Measurements from ENCODE around the gene MAP4K5.

DNA sequence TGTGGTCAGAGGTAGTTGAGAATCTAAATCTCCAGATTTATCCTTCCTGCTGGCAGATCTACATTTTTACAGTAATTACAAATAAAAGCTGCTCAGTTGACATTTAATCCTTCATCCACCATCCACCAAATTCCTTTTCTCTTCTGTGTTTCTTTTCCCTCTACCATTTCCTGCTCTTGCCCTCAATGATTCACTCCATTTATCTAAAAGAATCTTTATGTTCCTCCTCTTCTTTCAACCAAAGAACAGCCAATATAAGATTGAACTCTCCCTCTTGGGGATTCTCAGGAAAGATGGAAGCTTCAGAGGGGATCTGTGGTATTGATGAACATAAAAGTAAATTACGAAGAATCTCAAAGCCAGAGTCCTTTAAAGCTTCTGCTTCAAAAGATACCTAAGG is 4.4 kb downstream of the MAP4K5 start:
- no peak for TF ChIP-seq USF2 (CRISPR knock-in tag; IDR thresholded peaks at IDR 0.05)
- TF ChIP-seq, protein P1, sequence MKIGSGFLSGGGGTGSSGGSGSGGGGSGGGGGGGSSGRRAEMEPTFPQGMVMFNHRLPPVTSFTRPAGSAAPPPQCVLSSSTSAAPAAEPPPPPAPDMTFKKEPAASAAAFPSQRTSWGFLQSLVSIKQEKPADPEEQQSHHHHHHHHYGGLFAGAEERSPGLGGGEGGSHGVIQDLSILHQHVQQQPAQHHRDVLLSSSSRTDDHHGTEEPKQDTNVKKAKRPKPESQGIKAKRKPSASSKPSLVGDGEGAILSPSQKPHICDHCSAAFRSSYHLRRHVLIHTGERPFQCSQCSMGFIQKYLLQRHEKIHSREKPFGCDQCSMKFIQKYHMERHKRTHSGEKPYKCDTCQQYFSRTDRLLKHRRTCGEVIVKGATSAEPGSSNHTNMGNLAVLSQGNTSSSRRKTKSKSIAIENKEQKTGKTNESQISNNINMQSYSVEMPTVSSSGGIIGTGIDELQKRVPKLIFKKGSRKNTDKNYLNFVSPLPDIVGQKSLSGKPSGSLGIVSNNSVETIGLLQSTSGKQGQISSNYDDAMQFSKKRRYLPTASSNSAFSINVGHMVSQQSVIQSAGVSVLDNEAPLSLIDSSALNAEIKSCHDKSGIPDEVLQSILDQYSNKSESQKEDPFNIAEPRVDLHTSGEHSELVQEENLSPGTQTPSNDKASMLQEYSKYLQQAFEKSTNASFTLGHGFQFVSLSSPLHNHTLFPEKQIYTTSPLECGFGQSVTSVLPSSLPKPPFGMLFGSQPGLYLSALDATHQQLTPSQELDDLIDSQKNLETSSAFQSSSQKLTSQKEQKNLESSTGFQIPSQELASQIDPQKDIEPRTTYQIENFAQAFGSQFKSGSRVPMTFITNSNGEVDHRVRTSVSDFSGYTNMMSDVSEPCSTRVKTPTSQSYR (CRISPR knock-in tag; IDR thresholded peaks at IDR 0.05): no peak
- TF ChIP-seq, protein P2, sequence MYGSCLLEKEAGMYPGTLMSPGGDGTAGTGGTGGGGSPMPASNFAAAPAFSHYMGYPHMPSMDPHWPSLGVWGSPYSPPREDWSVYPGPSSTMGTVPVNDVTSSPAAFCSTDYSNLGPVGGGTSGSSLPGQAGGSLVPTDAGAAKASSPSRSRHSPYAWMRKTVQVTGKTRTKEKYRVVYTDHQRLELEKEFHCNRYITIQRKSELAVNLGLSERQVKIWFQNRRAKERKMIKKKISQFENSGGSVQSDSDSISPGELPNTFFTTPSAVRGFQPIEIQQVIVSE (CRISPR knock-in tag; IDR thresholded peaks at IDR 0.05; ENCODE audit: borderline replicate concordance): no peak
- TF ChIP-seq CTCF (IDR thresholded peaks at IDR 0.05): no peak
- TF ChIP-seq TCF7 (CRISPR knock-in tag; IDR thresholded peaks at IDR 0.05; ENCODE audit: low read depth): no peak
- TF ChIP-seq, protein P3, sequence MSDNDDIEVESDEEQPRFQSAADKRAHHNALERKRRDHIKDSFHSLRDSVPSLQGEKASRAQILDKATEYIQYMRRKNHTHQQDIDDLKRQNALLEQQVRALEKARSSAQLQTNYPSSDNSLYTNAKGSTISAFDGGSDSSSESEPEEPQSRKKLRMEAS (CRISPR knock-in tag; IDR thresholded peaks at IDR 0.05): no peak
- TF ChIP-seq TP53 (CRISPR knock-in tag; IDR thresholded peaks at IDR 0.05): no peak
- TF ChIP-seq SMAD3 (CRISPR knock-in tag; IDR thresholded peaks at IDR 0.05; ENCODE audit: borderline replicate concordance): no peak
- TF ChIP-seq NR1H2 (CRISPR knock-in tag; IDR thresholded peaks at IDR 0.05): no peak
- TF ChIP-seq SP1 (CRISPR knock-in tag; conservative IDR thresholded peaks at IDR 0.05): no peak
- TF ChIP-seq MYBL2 (CRISPR knock-in tag; IDR thresholded peaks at IDR 0.05): no peak
- no peak for TF ChIP-seq ARID4B (CRISPR knock-in tag; IDR thresholded peaks at IDR 0.05; ENCODE audit: borderline replicate concordance)
